AG09319 (cell line): ENCODE results near the gene SLX4IP.
"Not testable (repeated sequence)": the region's sequence is repeated elsewhere in the genome, so short reads cannot be mapped to it uniquely, and the experiment has no call there.

Experiments
- DNase-seq: peaks from one replicate; pipeline ENCODE4 v3.0.0-alpha.2; 2010; ENCODE audit warnings: low read depth; ENCODE audit errors: extremely low read depth
- CTCF ChIP-seq: IDR thresholded peaks from 2 replicates; pipeline ENCODE4 v1.5.1; 2011; ENCODE audit warnings: low read depth, mild to moderate bottlenecking, inconsistent platforms, low read length, moderate library complexity

The SLX4IP gene

DNA sequence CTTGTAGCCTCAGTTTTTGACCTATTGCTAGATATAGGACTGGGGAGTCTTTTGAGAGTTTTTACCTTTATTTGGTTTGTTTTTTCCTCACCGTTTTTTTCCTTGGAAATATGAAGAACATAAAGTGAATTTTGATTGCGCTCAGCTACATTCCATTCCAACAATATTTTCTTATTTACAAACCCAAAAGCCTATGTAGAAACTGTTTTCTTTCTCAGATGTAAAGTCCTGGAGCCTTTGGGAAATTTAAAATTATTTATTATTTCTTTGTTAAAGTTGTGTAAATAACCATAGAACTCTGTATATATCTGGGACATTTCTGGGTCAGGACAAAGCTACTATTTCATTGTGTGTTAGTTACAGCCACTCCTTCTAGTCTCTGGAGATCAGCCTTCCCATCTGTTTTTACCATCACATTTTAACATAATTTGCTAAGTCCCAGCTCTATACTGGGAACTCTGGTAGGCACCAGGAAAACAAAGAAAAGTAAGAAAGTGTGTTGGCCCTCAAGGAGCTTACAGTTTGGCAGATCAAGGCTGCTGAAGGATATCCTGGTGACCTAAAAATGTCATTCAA is 169.8 kb downstream of the SLX4IP start:
- TF ChIP-seq CTCF: no peak
- DNase-seq: no peak

- TF ChIP-seq CTCF: no peak
- DNase-seq: no peak
Observed at GRCh38 chr20:10605547-10606195, 170.6 kb downstream of the SLX4IP start.

GRCh38 chr20:10609276-10609675 is 174.2 kb downstream of the SLX4IP start:
- peak; percentile 22 for DNase-seq
- TF ChIP-seq CTCF: no peak

- no peak for DNase-seq
- TF ChIP-seq CTCF: no peak
Observed at GRCh38 chr20:10609770-10610169, 174.7 kb downstream of the SLX4IP start.

GRCh38 chr20:10610251-10610650 is 175.1 kb downstream of the SLX4IP start:
- no peak for DNase-seq
- no peak for TF ChIP-seq CTCF

DNA sequence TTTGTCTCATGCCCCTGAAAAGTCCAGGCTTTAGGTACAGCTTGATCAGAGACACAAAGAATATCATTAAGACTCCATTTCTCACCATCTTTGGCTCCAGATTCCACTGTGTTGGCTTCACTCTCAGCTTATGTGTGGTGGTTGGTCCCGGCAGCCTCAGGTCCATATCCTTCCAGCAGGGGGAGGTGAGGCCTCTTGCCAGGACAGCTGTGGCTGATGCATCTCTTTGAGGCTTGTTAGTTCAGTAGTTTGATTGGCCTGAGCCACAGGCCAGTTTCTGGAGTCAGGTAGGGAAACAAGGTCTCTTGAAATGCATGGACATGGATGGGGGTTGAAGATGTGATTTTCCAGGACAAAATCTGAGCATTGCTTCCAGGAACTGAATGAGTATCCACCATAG is 176.3 kb downstream of the SLX4IP start:
- DNase-seq: no peak
- peak; percentile 30 for TF ChIP-seq CTCF

DNA sequence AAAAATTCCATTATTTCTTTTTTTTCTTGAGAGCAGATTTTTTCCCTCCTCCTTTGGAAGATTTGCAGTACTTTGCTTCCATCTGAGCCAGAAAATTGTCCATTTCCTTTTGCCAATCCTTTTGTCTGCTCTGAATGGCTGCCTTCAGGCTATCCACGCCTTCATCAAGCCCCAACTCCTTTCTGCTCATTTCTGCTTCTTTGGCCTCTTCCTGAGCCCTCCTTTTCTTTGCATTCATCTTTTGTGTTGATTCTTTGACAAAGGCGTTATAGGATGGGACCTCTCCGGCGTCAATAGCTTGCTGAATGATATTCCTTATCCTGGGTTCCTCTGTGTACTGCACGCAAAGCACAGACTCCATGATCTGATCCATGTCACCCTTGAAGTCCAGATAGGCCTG is 178.3 kb downstream of the SLX4IP start:
- not testable (repeated sequence) for DNase-seq

- TF ChIP-seq CTCF: no peak
- DNase-seq: no peak
Observed at GRCh38 chr20:10613911-10614310, 178.8 kb downstream of the SLX4IP start.
